Measurements from ENCODE around the gene IFT20. TPM values are rescaled to one million over a fixed set of nuclear protein-coding genes. Genes with fewer than 3 reads are reported as not detected.

Gene IFT20
- total RNA-seq, 2 experiments from 2014 or later, result 52.6 to 53.1 TPM

DNA sequence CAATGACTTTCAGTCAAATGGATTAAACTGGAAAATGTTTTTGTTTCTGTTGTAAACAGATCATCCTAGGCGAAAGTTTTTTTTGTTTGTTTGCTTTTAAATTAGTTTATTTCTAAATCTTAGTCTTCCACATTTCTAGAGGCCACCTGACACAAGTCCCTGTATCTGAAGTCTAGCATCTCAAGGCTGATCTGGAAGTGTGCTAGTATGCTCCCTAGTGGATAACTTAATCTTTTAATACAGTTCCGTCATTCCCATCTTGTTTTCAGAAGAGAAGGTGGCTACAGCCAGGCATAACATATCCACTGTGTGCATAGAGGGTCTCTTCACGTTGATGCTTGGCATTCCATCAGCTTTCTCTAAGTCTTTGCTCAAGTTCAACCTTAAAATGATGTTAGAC is 7.6 kb downstream of the IFT20 start:
- Mint-ChIP-seq H3K36me3 (ENCODE audit: low read depth) (peaks cover 57% of the 10 kb centered on the region), H3K4me3 (no peak overlapping the region), H3K4me1 (ENCODE audit: low read depth) (peaks cover 7% of the 10 kb centered on the region), H3K27ac (no peak overlapping the region), H3K9me3 (no peaks in the 10 kb centered on the region), H3K27me3 (no peaks in the 10 kb centered on the region)
- DNase-seq (no peak), ATAC-seq (ENCODE audit: poor library complexity) (no peak)
- no peaks in the 10 kb centered on the region for H3K27me3 ChIP-seq (ENCODE audit: control insufficient read depth in 1 of 2, insufficient read depth in 2 of 2, low read length in 2 of 2)
- intact Hi-C loops (cut with DNase I, micrococcal nuclease), result no loop called here
- no peaks in the 10 kb centered on the region for H3K9me3 ChIP-seq (ENCODE audit: control insufficient read depth in 1 of 2, insufficient read depth in 1 of 2, low read length in 2 of 2)
- TF ChIP-seq CTCF (IDR thresholded peaks at IDR 0.05), result no peak
- H3K36me3 ChIP-seq (ENCODE audit: insufficient read depth, low read length), result peaks cover 42% of the 10 kb centered on the region
- no peak overlapping the region for H3K4me3 ChIP-seq (ENCODE audit: low read length)
- H3K27ac ChIP-seq (ENCODE audit: low read depth in 1 of 2, low read length in 2 of 2), result no peak overlapping the region
- no peaks in the 10 kb centered on the region for H3K4me1 ChIP-seq (ENCODE audit: insufficient read depth, low read length)
- ChIA-PET POLR2A (no interaction called here), CTCF (no interaction called here)

GRCh38 chr17:28327031-28327607 is 8.2 kb downstream of the IFT20 start:
- H3K27me3 Mint-ChIP-seq, result no peaks in the 10 kb centered on the region
- H3K27ac Mint-ChIP-seq, result no peak overlapping the region
- no peaks in the 10 kb centered on the region for H3K27me3 ChIP-seq (ENCODE audit: control insufficient read depth in 1 of 2, insufficient read depth in 2 of 2, low read length in 2 of 2)
- intact Hi-C loops (cut with DNase I, micrococcal nuclease), result no loop called here
- no peak for DNase-seq
- H3K4me3 ChIP-seq (ENCODE audit: low read length), result no peak overlapping the region
- no peak overlapping the region for H3K4me3 Mint-ChIP-seq
- no peaks in the 10 kb centered on the region for H3K9me3 Mint-ChIP-seq
- no peak for ATAC-seq (ENCODE audit: poor library complexity)
- H3K4me1 Mint-ChIP-seq (ENCODE audit: low read depth), result peaks cover 2% of the 10 kb centered on the region
- no peak for TF ChIP-seq CTCF (IDR thresholded peaks at IDR 0.05)
- peaks cover 39% of the 10 kb centered on the region for H3K36me3 ChIP-seq (ENCODE audit: insufficient read depth, low read length)
- no peaks in the 10 kb centered on the region for H3K9me3 ChIP-seq (ENCODE audit: control insufficient read depth in 1 of 2, insufficient read depth in 1 of 2, low read length in 2 of 2)
- ChIA-PET POLR2A (no interaction called here), CTCF (no interaction called here)
- H3K36me3 Mint-ChIP-seq (ENCODE audit: low read depth), result peaks cover 52% of the 10 kb centered on the region
- no peaks in the 10 kb centered on the region for H3K4me1 ChIP-seq (ENCODE audit: insufficient read depth, low read length)
- no peak overlapping the region for H3K27ac ChIP-seq (ENCODE audit: low read depth in 1 of 2, low read length in 2 of 2)

GRCh38 chr17:28326114-28326513 is 9.2 kb downstream of the IFT20 start:
- ChIA-PET POLR2A (interaction anchor here (1.8 kb wide), 1 partner anchor 9 kb away, joined by 7 read pairs; the partner anchor contains the start of genes IFT20 and TNFAIP1), CTCF (no interaction called here)
- H3K9me3 ChIP-seq (ENCODE audit: control insufficient read depth in 1 of 2, insufficient read depth in 1 of 2, low read length in 2 of 2), result no peaks in the 10 kb centered on the region
- H3K36me3 Mint-ChIP-seq (ENCODE audit: low read depth), result peaks cover 43% of the 10 kb centered on the region
- intact Hi-C loops (cut with DNase I, micrococcal nuclease), result no loop called here
- no peaks in the 10 kb centered on the region for H3K9me3 Mint-ChIP-seq
- no peaks in the 10 kb centered on the region for H3K4me1 ChIP-seq (ENCODE audit: insufficient read depth, low read length)
- H3K27ac Mint-ChIP-seq, result no peak overlapping the region
- H3K27me3 Mint-ChIP-seq, result no peaks in the 10 kb centered on the region
- no peak for DNase-seq
- H3K4me1 Mint-ChIP-seq (ENCODE audit: low read depth), result no peaks in the 10 kb centered on the region
- H3K27ac ChIP-seq (ENCODE audit: low read depth in 1 of 2, low read length in 2 of 2), result no peak overlapping the region
- ATAC-seq (ENCODE audit: poor library complexity), result no peak
- TF ChIP-seq CTCF (IDR thresholded peaks at IDR 0.05), result no peak
- peaks cover 29% of the 10 kb centered on the region for H3K36me3 ChIP-seq (ENCODE audit: insufficient read depth, low read length)
- no peaks in the 10 kb centered on the region for H3K27me3 ChIP-seq (ENCODE audit: control insufficient read depth in 1 of 2, insufficient read depth in 2 of 2, low read length in 2 of 2)
- no peak overlapping the region for H3K4me3 Mint-ChIP-seq
- no peak overlapping the region for H3K4me3 ChIP-seq (ENCODE audit: low read length)
